Neural cell (in vitro differentiated cells): ENCODE measurements around the gene PLP2. TPM values are rescaled to one million over a fixed set of nuclear protein-coding genes. Genes with fewer than 3 reads are reported as not detected.

Experiments used
- H2AFZ ChIP-seq: fragments of 200-600, 300-800 bp; sonication (generic), shearing (Covaris generic); 2 replicates; pipeline ENCODE4 v1.6.0; 2014; ENCODE audit warnings: low read depth, mild to moderate bottlenecking, antibody characterized with exemption, low read length, moderate library complexity
- H3F3A ChIP-seq: fragments of 200-600 bp; shearing (Covaris generic); 2 replicates; pipeline ENCODE4 v1.6.1; 2016; ENCODE audit warnings: mild to moderate bottlenecking, moderate library complexity, mixed read lengths, antibody characterized with exemption, low read length; ENCODE audit not compliant: insufficient read depth, poor library complexity, severe bottlenecking
- H3K27ac ChIP-seq: fragments of 200-600, 300-800 bp; sonication (generic), shearing (Covaris generic); 2 replicates; pipeline ENCODE4 v1.5.1; 2014; ENCODE audit warnings: mild to moderate bottlenecking, low read length, moderate library complexity
- H3K27me3 ChIP-seq: fragments of 300-800, 200-600 bp; sonication (generic), shearing (Covaris generic); 2 replicates; pipeline ENCODE4 v1.6.0; 2014; ENCODE audit warnings: mild to moderate bottlenecking, low read depth, low read length, moderate library complexity; ENCODE audit not compliant: insufficient read depth
- H3K36me3 ChIP-seq: fragments of 300-800, 200-600 bp; sonication (generic), shearing (Covaris generic); 2 replicates; pipeline ENCODE4 v1.5.1; 2014; ENCODE audit warnings: mild to moderate bottlenecking, antibody characterized with exemption, low read length, moderate library complexity; ENCODE audit not compliant: insufficient read depth
- H3K4me2 ChIP-seq: fragments of 300-800, 200-600 bp; sonication (generic), shearing (Covaris generic); 2 replicates; pipeline ENCODE4 v1.6.0; 2014; ENCODE audit warnings: mild to moderate bottlenecking, low read length
- H3K4me3 ChIP-seq: fragments of 300-800, 200-600 bp; sonication (generic), shearing (Covaris generic); 2 replicates; pipeline ENCODE4 v1.5.1; 2014; ENCODE audit warnings: mild to moderate bottlenecking, low read length, moderate library complexity
- H3K79me2 ChIP-seq: fragments of 200-600 bp; shearing (Covaris generic); replicated peaks from 2 replicates; pipeline ENCODE4 v1.6.0; 2014; ENCODE audit warnings: mild to moderate bottlenecking, low read length, moderate library complexity; ENCODE audit not compliant: insufficient read depth
- H3K9ac ChIP-seq: fragments of 300-800, 200-600 bp; sonication (generic), shearing (Covaris generic); 2 replicates; pipeline ENCODE4 v1.6.1; 2016; ENCODE audit warnings: mild to moderate bottlenecking, low read length, mixed read lengths
- H3K9me2 ChIP-seq: fragments of 200-600 bp; shearing (Covaris generic); 2 replicates; pipeline ENCODE4 v1.6.1; 2016; ENCODE audit warnings: mild to moderate bottlenecking, low read length, mixed read lengths; ENCODE audit not compliant: insufficient read depth
- H3K9me3 ChIP-seq: fragments of 200-600, 300-800 bp; sonication (generic), shearing (Covaris generic); 2 replicates; pipeline ENCODE4 v1.6.1; 2016; ENCODE audit warnings: mild to moderate bottlenecking, mixed run types, low read length, moderate library complexity, mixed read lengths
- H4K20me1 ChIP-seq: fragments of 200-600 bp; shearing (Covaris generic); 2 replicates; pipeline ENCODE4 v1.6.1; 2016; ENCODE audit warnings: mild to moderate bottlenecking, mixed run types; ENCODE audit not compliant: insufficient read depth
- CTCF ChIP-seq: fragments of 450-650 bp; IDR thresholded peaks from 2 replicates; pipeline ENCODE4 v1.5.1; 2014; ENCODE audit warnings: antibody characterized with exemption, mild to moderate bottlenecking, moderate library complexity; ENCODE audit not compliant: poor library complexity, severe bottlenecking
- EP300 ChIP-seq: fragments of 450-650 bp; conservative IDR thresholded peaks from 2 replicates; pipeline ENCODE4 v1.6.1; 2014; ENCODE audit warnings: antibody characterized with exemption, mild to moderate bottlenecking, moderate library complexity; ENCODE audit not compliant: poor library complexity, severe bottlenecking
- EZH2 ChIP-seq: fragments of 200-600, 300-800 bp; shearing (Covaris generic), sonication (generic); IDR thresholded peaks from 2 replicates; pipeline ENCODE4 v1.6.1; 2014; ENCODE audit warnings: antibody characterized with exemption, low read length, borderline replicate concordance, mild to moderate bottlenecking; ENCODE audit not compliant: insufficient read depth, poor library complexity, severe bottlenecking
- MXI1 ChIP-seq: fragments of 450-650 bp; conservative IDR thresholded peaks from 2 replicates; pipeline ENCODE4 v1.6.1; 2014; ENCODE audit warnings: antibody characterized with exemption, mild to moderate bottlenecking; ENCODE audit not compliant: poor library complexity, severe bottlenecking
- POLR2AphosphoS5 ChIP-seq: IDR thresholded peaks from 2 replicates; pipeline ENCODE4 v1.6.1; 2012
- RAD21 ChIP-seq: fragments of 450-650 bp; conservative IDR thresholded peaks from 2 replicates; pipeline ENCODE4 v1.6.1; 2014; ENCODE audit warnings: antibody characterized with exemption, mild to moderate bottlenecking, moderate library complexity
- REST ChIP-seq: IDR thresholded peaks from 2 replicates; pipeline ENCODE4 v1.6.1; 2012; ENCODE audit warnings: borderline replicate concordance
- SMC3 ChIP-seq: fragments of 450-650 bp; conservative IDR thresholded peaks from 2 replicates; pipeline ENCODE4 v1.6.1; 2014; ENCODE audit warnings: antibody characterized with exemption, mild to moderate bottlenecking, moderate library complexity; ENCODE audit not compliant: poor library complexity
- TAF1 ChIP-seq: IDR thresholded peaks from 2 replicates; pipeline ENCODE4 v1.6.1; 2012; ENCODE audit warnings: low read depth
- polyA plus RNA-seq: library from polyadenylated mRNA; depleted of rRNA; stranded (reverse); fragments of >200 nt; gene quantifications from 2 replicates; pipeline ENCODE4 v1.2.3, GENCODE V29; 2014

Gene PLP2
- polyA plus RNA-seq, 1 donor from 2014 or later = not detected

GRCh38 chrX:49183701-49184281, 12.1 kb downstream of the PLP2 start:
- Histone ChIP-seq H3K4me2 (no peak overlapping the region), H4K20me1 (no peaks in the 10 kb centered on the region), H3K4me3 (no peak overlapping the region), H3K27ac (no peak overlapping the region), H3K9me3 (no peaks in the 10 kb centered on the region), H3K36me3 (no peaks in the 10 kb centered on the region), H3K9me2 (no peaks in the 10 kb centered on the region), H3K27me3 (no peaks in the 10 kb centered on the region), H3K79me2 (no peaks in the 10 kb centered on the region), H3F3A (no peaks in the 10 kb centered on the region), H2AFZ (no peak overlapping the region), H3K9ac (no peak overlapping the region)
- no peak for TF ChIP-seq SMC3
- TF ChIP-seq RAD21 = no peak
- TF ChIP-seq POLR2AphosphoS5 = no peak
- TF ChIP-seq CTCF = no peak
- no peak for TF ChIP-seq EZH2
- no peak for TF ChIP-seq EP300
- TF ChIP-seq REST = no peak
- no peak for TF ChIP-seq MXI1
- no peak for TF ChIP-seq TAF1

- Histone ChIP-seq H3K9me3 (no peaks in the 10 kb centered on the region), H3K27me3 (no peaks in the 10 kb centered on the region), H4K20me1 (no peaks in the 10 kb centered on the region), H3K27ac (no peak overlapping the region), H3K9me2 (no peaks in the 10 kb centered on the region), H3K36me3 (no peaks in the 10 kb centered on the region), H2AFZ (no peak overlapping the region), H3K79me2 (no peaks in the 10 kb centered on the region), H3K4me3 (no peak overlapping the region), H3K4me2 (no peak overlapping the region), H3K9ac (no peak overlapping the region), H3F3A (no peaks in the 10 kb centered on the region)
- no peak for TF ChIP-seq CTCF
- TF ChIP-seq TAF1 = no peak
- TF ChIP-seq RAD21 = no peak
- no peak for TF ChIP-seq POLR2AphosphoS5
- no peak for TF ChIP-seq MXI1
- no peak for TF ChIP-seq EP300
- TF ChIP-seq REST = no peak
- TF ChIP-seq EZH2 = no peak
- TF ChIP-seq SMC3 = no peak
Measured at GRCh38 chrX:49184294-49185281, 12.9 kb downstream of the PLP2 start.
